Measurements from ENCODE around the gene CCDC9B. TPM values are rescaled to one million over a fixed set of nuclear protein-coding genes. Genes with fewer than 3 reads are reported as not detected.
A peak's percentile ranks its signal among the peaks of the same experiment; 100 is the strongest.

Gene CCDC9B
- total RNA-seq, 1 donor from 2014 or later: 1.6 TPM

GRCh38 chr15:40307421-40308211 lies 33.1 kb downstream of the CCDC9B start, which contains the start of gene PLCB2:
Gene PLCB2 (minus strand): TSS chr15:40307935. CDS start chr15:40307672, 263 bp downstream.
- no peak for DNase-seq

GRCh38 chr15:40306908-40307307 lies 33.8 kb downstream of the CCDC9B start:
- DNase-seq: no peak

DNA sequence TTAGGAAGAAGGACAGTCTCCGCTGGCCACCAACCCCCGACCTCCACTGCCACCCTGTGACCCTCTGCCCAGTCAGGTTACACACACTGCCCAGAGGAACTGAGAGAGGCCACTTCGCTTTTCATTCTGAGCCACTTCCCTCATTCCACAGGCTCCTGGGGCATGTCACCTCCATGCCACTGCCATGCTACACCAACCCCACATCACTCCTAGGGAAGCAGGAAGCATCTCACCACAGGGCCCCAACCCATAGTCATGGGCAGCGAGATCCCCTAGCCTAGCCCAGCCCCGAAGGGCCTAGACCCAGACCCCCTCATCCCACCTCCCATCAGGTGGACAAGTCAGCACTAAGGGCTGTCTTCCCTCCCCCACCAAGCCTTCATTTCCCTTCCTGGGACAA lies 34.4 kb downstream of the CCDC9B start:
- DNase-seq: no peak

GRCh38 chr15:40305281-40305680 lies 35.5 kb downstream of the CCDC9B start:
- DNase-seq: no peak

- DNase-seq: no peak
These were observed 37.2 kb downstream of the CCDC9B start for GRCh38 chr15:40303576-40303975.

DNA sequence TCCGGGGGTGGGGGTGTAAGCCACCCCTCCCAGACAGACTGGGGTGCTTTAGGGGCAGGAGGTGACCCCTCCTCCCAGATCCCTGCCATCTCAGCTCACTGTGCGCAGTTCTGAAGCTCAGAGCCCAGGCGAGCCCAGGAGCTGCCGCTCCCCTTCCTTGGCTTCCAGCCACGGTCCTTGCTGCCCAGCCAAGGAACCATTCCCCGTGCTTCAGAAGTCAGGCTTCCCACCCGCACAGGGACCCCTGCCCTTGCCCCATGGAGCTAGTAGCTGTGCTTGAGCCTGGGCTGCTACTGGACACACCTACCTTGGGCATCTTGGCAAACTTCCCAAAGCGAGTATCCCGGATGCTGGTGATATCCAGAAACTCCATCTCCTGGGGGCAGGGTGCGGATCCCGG lies 37.8 kb downstream of the CCDC9B start:
- no peak for DNase-seq

DNA sequence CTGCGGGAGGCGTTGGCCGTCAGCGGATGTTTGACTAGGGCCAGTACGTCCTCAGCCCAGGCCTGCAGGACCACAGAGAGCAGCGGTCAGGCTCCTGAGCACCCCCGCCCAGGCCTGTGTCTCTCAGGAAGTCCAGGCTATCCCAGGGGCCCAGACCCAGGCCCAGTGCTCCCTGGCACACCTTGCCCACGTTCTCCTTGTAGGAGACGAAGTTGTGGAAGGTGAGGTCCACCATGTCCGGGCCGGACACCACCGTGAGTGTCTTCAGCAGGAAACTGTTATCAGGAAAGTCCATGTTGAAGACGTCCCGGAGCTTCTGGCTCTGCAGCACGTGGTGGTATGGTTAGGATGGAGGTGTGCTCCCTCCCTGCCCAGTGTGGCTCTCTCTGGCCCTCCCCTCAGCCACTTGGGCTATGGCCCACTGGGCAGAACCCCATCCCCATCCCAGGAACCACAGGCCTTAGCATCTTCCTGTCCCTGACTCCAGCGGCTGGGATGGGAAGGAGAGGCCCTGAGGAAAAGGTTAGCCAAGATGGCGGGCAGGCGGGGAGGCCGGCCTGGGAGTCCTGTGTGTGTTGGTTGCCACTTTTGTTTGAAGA lies 38.4 kb downstream of the CCDC9B start:
- DNase-seq: no peak

DNA sequence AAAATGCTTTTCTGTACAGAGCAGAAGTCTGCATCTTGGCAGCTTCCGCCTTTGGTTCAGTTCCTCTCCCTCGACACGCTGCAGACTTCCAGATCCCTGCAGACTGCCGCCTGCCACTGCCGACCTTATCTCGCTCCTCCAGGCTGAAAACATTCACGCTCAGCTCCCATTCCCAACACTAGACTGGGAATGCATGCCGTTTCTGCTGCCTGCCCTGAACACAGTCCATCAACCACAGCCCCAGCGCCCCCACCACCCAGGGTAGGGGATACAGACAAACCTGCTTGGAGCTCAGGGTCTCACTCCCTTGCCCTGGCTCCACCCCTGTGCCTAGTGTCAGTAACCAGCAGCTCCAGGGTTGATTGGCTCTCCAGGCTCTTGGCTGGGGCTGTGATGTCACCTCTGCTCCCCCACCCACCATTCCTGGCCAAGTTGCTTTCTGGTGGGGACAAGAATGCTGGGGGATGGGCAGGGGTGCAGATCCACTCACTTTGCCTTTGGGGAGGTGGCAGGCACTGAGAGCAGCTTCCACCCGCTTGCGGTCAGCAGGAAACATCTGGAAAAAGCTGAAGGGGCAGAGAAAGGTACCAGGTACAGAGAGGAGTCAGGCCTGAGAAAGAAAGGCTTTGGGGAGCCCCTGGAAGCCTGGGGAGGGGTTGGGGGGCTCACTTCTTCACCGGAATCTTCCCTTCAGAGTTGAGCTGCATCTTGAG lies 39.1 kb downstream of the CCDC9B start:
- DNase-seq: no peak

- DNase-seq: no peak
These were observed 40.0 kb downstream of the CCDC9B start for GRCh38 chr15:40300771-40301170.

GRCh38 chr15:40300367-40300766 lies 40.4 kb downstream of the CCDC9B start:
- no peak for DNase-seq

DNA sequence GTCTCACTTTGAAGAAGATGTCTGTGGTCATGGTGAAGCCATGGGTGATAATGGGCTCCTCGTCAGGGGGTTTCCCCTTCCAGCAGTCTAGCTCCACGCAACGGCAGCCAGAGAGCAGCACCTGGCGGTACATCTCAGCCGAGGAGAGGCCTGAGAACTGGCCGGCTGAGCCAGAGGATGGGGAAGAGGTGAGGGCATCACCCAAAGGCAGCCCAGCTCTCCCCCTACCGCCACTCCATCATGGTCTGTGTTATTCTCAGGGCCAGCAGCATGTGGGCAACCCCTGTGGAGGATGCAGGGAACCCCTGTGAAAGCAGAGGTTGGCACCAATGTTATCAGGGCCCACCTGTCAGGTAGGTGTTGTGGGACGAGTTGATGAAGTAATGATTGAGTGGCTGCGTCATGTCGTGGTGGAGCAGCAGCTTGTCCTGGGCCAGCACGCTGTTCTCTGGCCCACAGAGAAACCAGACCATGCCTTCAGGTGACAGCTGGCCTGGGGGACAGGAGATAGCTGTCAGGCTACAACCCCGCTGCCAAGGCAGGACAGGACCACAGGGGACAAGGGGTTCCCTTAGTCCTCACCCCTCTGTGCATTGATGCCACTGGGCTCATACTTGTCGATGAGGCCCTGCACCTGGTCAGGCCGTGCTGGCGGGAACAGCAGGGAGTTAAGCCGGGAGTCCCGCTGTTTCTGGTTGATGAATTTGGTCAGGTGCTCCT lies 42.4 kb downstream of the CCDC9B start:
- DNase-seq: no peak

- DNase-seq: no peak
These were observed 43.4 kb downstream of the CCDC9B start for GRCh38 chr15:40297356-40297755.

DNA sequence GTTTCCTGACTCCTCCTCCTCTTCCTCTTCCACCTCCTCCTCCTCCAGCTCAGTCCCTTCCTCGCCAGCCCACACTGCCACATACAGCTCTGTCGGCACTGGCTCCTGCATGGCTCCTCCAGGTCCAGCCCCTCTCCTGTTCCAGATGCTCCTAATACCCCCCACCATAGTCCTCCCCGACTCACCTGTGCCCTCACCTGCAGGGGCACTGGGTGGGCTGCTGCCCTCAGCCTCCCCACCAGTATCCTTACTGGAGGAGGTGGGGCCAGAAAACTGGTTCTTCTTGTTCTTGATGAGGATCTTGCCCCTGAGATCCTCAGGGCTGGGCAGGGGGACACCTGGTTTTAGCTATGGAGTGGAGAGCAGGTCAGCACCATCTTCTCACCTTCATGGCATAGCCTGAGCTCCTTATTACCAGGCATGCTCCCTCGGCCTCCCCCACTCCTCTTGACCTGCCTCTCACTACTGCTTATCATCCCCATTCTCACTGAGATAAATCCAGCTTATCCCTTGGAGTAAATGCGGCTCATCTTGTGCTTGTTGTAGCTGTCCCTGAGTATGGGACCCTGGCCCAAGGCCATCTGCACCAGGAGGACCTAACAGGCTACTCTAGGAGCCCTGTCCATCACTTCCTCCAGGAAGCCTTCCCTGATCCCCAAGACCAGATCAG lies 44.0 kb downstream of the CCDC9B start:
- DNase-seq: no peak

- DNase-seq: no peak
These were observed 44.7 kb downstream of the CCDC9B start for GRCh38 chr15:40295877-40296560.

- DNase-seq: no peak
These were observed 45.4 kb downstream of the CCDC9B start for GRCh38 chr15:40295297-40295696.

DNA sequence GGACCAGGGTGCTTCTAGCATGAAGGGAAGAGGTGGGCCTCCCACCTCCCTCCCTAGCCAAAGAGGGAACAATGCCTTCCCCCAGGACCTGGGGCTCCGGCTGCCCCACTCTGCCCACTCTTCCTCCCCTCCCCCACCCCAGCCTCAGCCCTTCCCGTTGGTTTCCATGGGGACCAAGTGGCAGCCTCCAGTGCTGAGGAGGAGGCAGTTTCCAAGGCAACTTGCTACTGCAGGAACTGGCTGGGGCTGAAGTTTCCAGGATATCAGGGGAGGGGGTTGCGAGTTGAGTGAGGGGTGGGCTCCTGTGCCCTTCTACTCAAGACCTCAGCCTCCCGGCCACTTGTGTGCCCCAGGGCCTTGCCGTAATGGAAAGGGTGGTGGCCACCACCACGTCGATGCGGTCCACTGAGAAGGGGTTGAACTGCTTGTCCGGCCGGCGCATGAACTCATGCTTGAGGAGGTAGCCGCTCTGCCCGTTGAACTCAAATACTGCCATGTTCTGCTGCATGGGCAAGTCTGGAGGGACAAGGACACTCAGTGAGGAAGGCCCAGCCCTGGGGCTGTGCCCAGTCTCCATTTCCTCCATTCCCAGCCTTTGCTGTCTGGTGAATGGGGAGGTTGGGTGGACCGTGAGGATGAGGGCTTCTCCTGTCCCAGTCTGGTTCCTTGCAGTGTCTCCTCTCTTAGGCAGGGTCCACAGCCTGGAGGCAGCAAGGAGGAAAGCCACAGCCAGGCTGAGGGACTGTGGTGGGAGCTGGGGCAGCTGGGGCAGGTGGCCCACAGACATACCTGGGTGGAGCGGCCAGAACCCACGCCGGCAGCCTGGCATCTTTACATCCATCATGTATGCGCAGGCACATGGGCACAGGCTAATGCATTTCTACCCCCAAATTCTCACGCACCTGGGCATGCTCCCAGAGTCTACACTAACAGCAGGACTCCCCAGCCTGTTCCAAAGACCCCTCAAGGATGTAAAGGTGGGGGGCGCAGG lies 46.5 kb downstream of the CCDC9B start:
- peak; percentile 22 for DNase-seq

- DNase-seq: no peak
These were observed 47.7 kb downstream of the CCDC9B start for GRCh38 chr15:40293006-40293405.

GRCh38 chr15:40292246-40292645 lies 48.5 kb downstream of the CCDC9B start:
- DNase-seq: no peak

- no peak for DNase-seq
These were observed 49.7 kb downstream of the CCDC9B start for GRCh38 chr15:40290918-40291574.

DNA sequence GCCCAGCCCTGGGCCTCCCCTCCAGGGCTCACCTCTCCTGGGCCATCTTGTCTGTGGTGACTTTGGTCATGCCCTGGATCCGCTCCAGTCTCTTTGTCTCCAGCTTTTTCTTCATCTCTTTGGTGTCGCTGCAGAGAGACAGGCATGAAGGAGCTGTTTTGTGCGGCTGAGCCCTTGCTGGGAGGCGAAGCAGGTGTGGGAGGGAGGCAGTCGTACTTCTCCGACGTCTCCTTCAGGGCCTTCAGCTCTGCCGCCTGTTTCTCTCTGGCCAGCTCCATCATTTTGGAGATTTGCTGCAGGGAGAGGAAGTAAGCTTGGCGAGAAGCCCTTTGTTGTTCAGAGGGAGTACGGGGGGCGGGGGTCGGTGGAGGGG lies 50.2 kb downstream of the CCDC9B start:
- no peak for DNase-seq

All from occipital lobe (tissue), 2 donors.